H1 (cell line): ENCODE data around the gene CPD. TPM values are rescaled to one million over a fixed set of nuclear protein-coding genes. Genes with fewer than 3 reads are reported as not detected.

ENCODE experiments used
- CTCF ChIA-PET: fragments of 300-600 bp; sonication (Branson Sonifier 250); formaldehyde crosslinking; loops from one replicate; lab custom pipeline; 2021; ENCODE audit not compliant: partially characterized antibody; lab: Charles Lee
- POLR2A ChIA-PET: fragments of 300-600 bp; sonication (Branson Sonifier 250); formaldehyde crosslinking; loops from one replicate; lab custom pipeline; 2021; ENCODE audit warnings: inconsistent platforms; ENCODE audit not compliant: partially characterized antibody; lab: Charles Lee
- DNase-seq, 2 experiments: peaks; one replicate each; pipeline versions ENCODE4 v3.0.0 to v3.0.0-alpha.2; 2010 to 2022; ENCODE audit warnings: low spot score in 2 of 2, low read depth in 1 of 2, mixed read lengths in 1 of 2
- FAIRE-seq: peaks from 2 replicates; lab custom pipeline; 2011; peaks lifted over from hg19 to GRCh38; lab: Jason Lieb, UNC
- H2AFZ ChIP-seq: 2 replicates; pipeline ENCODE4 v1.8.1; 2012; ENCODE audit warnings: low read length, inconsistent platforms
- H2AK5ac ChIP-seq: 2 replicates; pipeline ENCODE4 v1.6.1; 2013; ENCODE audit warnings: low read depth, low read length
- H2BK120ac ChIP-seq: replicated peaks from 2 replicates; pipeline ENCODE3; 2013; ENCODE audit warnings: low read depth, low read length, inconsistent platforms
- H2BK12ac ChIP-seq: 2 replicates; pipeline ENCODE4 v1.6.1; 2013; ENCODE audit warnings: low read depth, low read length
- H2BK15ac ChIP-seq: 2 replicates; pipeline ENCODE4 v1.6.1; 2013; ENCODE audit warnings: low read length
- H2BK20ac ChIP-seq: 2 replicates; pipeline ENCODE4 v1.6.1; 2013; ENCODE audit warnings: low read length
- H2BK5ac ChIP-seq: 2 replicates; pipeline ENCODE4 v1.6.1; 2013; ENCODE audit warnings: low read depth, low read length
- H3K14ac ChIP-seq: 2 replicates; pipeline ENCODE4 v1.6.1; 2013; ENCODE audit warnings: inconsistent platforms; ENCODE audit not compliant: insufficient read length
- H3K18ac ChIP-seq: 2 replicates; pipeline ENCODE4 v1.6.1; 2013; ENCODE audit warnings: low read length; ENCODE audit errors: extremely low read depth
- H3K23ac ChIP-seq: 2 replicates; pipeline ENCODE4 v1.6.1; 2013; ENCODE audit warnings: inconsistent platforms; ENCODE audit not compliant: insufficient read length
- H3K23me2 ChIP-seq: 2 replicates; pipeline ENCODE4 v1.6.1; 2013; ENCODE audit warnings: low read depth, low read length
- H3K27ac ChIP-seq: 2 replicates; pipeline ENCODE4 v1.6.1; 2011; ENCODE audit warnings: low read depth, low read length, inconsistent platforms
- H3K27me3 ChIP-seq, 4 experiments: replicated peaks in 1 of 4; 1 replicate in 1 of 4; 2 replicates in 3 of 4; pipeline versions ENCODE4 v1.6.1 to v1.8.1; 2011 to 2013; ENCODE audit warnings: low read length in 3 of 4, mild to moderate bottlenecking in 3 of 4, inconsistent platforms in 2 of 4, mixed read lengths in 2 of 4, moderate library complexity in 1 of 4; ENCODE audit not compliant: control insufficient read depth in 3 of 4, insufficient read depth in 3 of 4; ENCODE audit errors: extremely low read depth in 1 of 4
- H3K36me3 ChIP-seq, 4 experiments: 2 replicates each; pipeline versions ENCODE4 v1.6.1 to v1.8.1; 2011 to 2013; ENCODE audit warnings: mild to moderate bottlenecking in 4 of 4, low read length in 3 of 4, moderate library complexity in 2 of 4, control low read depth in 1 of 4, inconsistent platforms in 1 of 4; ENCODE audit not compliant: insufficient read depth in 4 of 4, control insufficient read depth in 2 of 4
- H3K4ac ChIP-seq: replicated peaks from 2 replicates; pipeline ENCODE3; 2013; ENCODE audit warnings: low read length, low read depth, mixed read lengths, inconsistent platforms; ENCODE audit not compliant: insufficient read length
- H3K4me1 ChIP-seq, 4 experiments: replicated peaks in 1 of 4; 1 replicate in 1 of 4; 2 replicates in 3 of 4; pipeline versions ENCODE4 v1.6.1 to v1.8.1; 2011 to 2013; ENCODE audit warnings: low read length in 3 of 4, inconsistent platforms in 2 of 4, mixed read lengths in 1 of 4; ENCODE audit not compliant: insufficient read depth in 4 of 4, control insufficient read depth in 3 of 4
- H3K4me2 ChIP-seq, 2 experiments: 2 replicates each; pipeline versions ENCODE4 v1.6.1 to v1.8.1; 2011 to 2013; ENCODE audit warnings: low read depth in 2 of 2, low read length in 2 of 2, control low read depth in 1 of 2, inconsistent platforms in 1 of 2, mild to moderate bottlenecking in 1 of 2; ENCODE audit not compliant: insufficient read depth in 1 of 2
- H3K4me3 ChIP-seq, 4 experiments: fragments of 200-600, 300-600 bp in 1 of 4; sonication (generic), shearing (Covaris generic), sonication (Bioruptor Twin) in 1 of 4; 2 replicates each; pipeline versions ENCODE4 v1.5.1 to v1.8.1; 2011 to 2016; ENCODE audit warnings: low read length in 4 of 4, low read depth in 3 of 4, control low read depth in 2 of 4, inconsistent platforms in 2 of 4, mild to moderate bottlenecking in 2 of 4, mixed read lengths in 1 of 4, moderate library complexity in 1 of 4; ENCODE audit not compliant: insufficient read depth in 2 of 4; ENCODE audit errors: extremely low read depth in 1 of 4
- H3K56ac ChIP-seq: replicated peaks from 2 replicates; pipeline ENCODE3; 2013; ENCODE audit warnings: low read depth, mild to moderate bottlenecking, mixed read lengths, low read length, inconsistent platforms; ENCODE audit not compliant: insufficient read length
- H3K79me1 ChIP-seq: 2 replicates; pipeline ENCODE4 v1.6.1; 2013; ENCODE audit warnings: low read depth, low read length, control low read depth
- H3K79me2 ChIP-seq, 2 experiments: 2 replicates each; pipeline versions ENCODE4 v1.6.1 to v1.8.1; 2012 to 2013; ENCODE audit warnings: low read length in 2 of 2, mild to moderate bottlenecking in 2 of 2, inconsistent platforms in 1 of 2; ENCODE audit not compliant: insufficient read depth in 2 of 2, control insufficient read depth in 1 of 2
- H3K9ac ChIP-seq, 4 experiments: replicated peaks in 1 of 4; 1 replicate in 1 of 4; 2 replicates in 3 of 4; pipeline versions ENCODE4 v1.6.1 to v1.8.1; 2011 to 2013; ENCODE audit warnings: low read depth in 3 of 4, low read length in 3 of 4, control low read depth in 2 of 4, mild to moderate bottlenecking in 2 of 4, moderate library complexity in 2 of 4, inconsistent platforms in 1 of 4; ENCODE audit errors: extremely low read depth in 1 of 4
- H3K9me3 ChIP-seq, 2 experiments: 2 replicates each; pipeline versions ENCODE4 v1.6.1 to v1.8.1; 2012 to 2013; ENCODE audit warnings: mild to moderate bottlenecking in 2 of 2, moderate library complexity in 2 of 2, control low read depth in 1 of 2, inconsistent platforms in 1 of 2, low read depth in 1 of 2, low read length in 1 of 2, mixed read lengths in 1 of 2; ENCODE audit not compliant: insufficient read depth in 2 of 2
- H4K20me1 ChIP-seq, 2 experiments: replicated peaks in 1 of 2; 2 replicates each; pipeline versions ENCODE3 to v1.8.1; 2011 to 2013; ENCODE audit warnings: inconsistent platforms in 2 of 2, low read length in 2 of 2, mild to moderate bottlenecking in 1 of 2; ENCODE audit not compliant: insufficient read depth in 2 of 2, control insufficient read depth in 1 of 2
- H4K5ac ChIP-seq: 2 replicates; pipeline ENCODE4 v1.6.1; 2013; ENCODE audit warnings: low read length, low read depth, mixed read lengths, inconsistent platforms; ENCODE audit not compliant: insufficient read length
- H4K8ac ChIP-seq: 2 replicates; pipeline ENCODE4 v1.8.0; 2013; ENCODE audit warnings: mild to moderate bottlenecking, moderate library complexity, low read length, inconsistent platforms; ENCODE audit not compliant: insufficient read depth; ENCODE audit errors: extremely low read depth
- H4K91ac ChIP-seq: replicated peaks from 2 replicates; pipeline ENCODE3; 2013; ENCODE audit warnings: low read length, mixed read lengths, inconsistent platforms; ENCODE audit not compliant: insufficient read length
- ATF2 ChIP-seq: IDR thresholded peaks from 2 replicates; pipeline ENCODE4 v1.6.1; 2012; ENCODE audit warnings: low read length, inconsistent platforms
- BRCA1 ChIP-seq: IDR thresholded peaks from 2 replicates; pipeline ENCODE4 v1.6.1; 2012; ENCODE audit warnings: low read depth, low read length, improper control_type of control experiment
- GABPA ChIP-seq: IDR thresholded peaks from 2 replicates; pipeline ENCODE4 v1.6.1; 2011; ENCODE audit warnings: mild to moderate bottlenecking, low read length, moderate library complexity, borderline replicate concordance; ENCODE audit not compliant: insufficient read depth
- KDM5A ChIP-seq: fragments of 200-600 bp; IDR thresholded peaks from 2 replicates; pipeline ENCODE4 v1.7.1; 2012; ENCODE audit warnings: mild to moderate bottlenecking, low read length, inconsistent platforms, mixed read lengths
- SAP30 ChIP-seq: fragments of 300-600 bp; sonication (generic); IDR thresholded peaks from 2 replicates; pipeline ENCODE4 v1.7.1; 2012; ENCODE audit warnings: low read length, moderate library complexity, mild to moderate bottlenecking, inconsistent platforms; ENCODE audit not compliant: insufficient read depth, insufficient replicate concordance
- SIN3A ChIP-seq, 2 experiments: IDR thresholded peaks in 1 of 2; conservative IDR thresholded peaks in 1 of 2; 2 replicates each; pipeline ENCODE4 v1.6.1; 2011 to 2012; ENCODE audit warnings: low read length in 2 of 2, improper control_type of control experiment in 1 of 2, low read depth in 1 of 2, mild to moderate bottlenecking in 1 of 2
- TEAD4 ChIP-seq: IDR thresholded peaks from 2 replicates; pipeline ENCODE4 v1.6.1; 2012; ENCODE audit warnings: low read depth, low read length, inconsistent platforms, mixed read lengths
- YY1 ChIP-seq: IDR thresholded peaks from 2 replicates; pipeline ENCODE4 v1.6.1; 2011; ENCODE audit warnings: low read depth, mild to moderate bottlenecking, low read length
- WGBS, 2 experiments: shearing (Covaris generic) in 1 of 2; methylation state at CpG; one replicate each; pipeline versions ENCODE4 v1.1.6 to v1.1.7; 2013 to 2015; ENCODE audit warnings: low lambda C conversion rate in 2 of 2, mixed read lengths in 2 of 2, inconsistent platforms in 1 of 2, low coverage in 1 of 2, missing lambda C conversion rate in 1 of 2; ENCODE audit not compliant: insufficient replicate concordance in 2 of 2, insufficient coverage in 1 of 2, insufficient read length in 1 of 2; ENCODE audit errors: extremely low coverage in 1 of 2, missing lambda C conversion rate in 1 of 2; 5-methylcytosine and 5-hydroxymethylcytosine counted together
- polyA plus RNA-seq, 7 experiments: library from polyadenylated mRNA; depleted of rRNA in 3 of 7; stranded (reverse) in 5 of 7; unstranded in 2 of 7; fragments of >200 nt in 5 of 7; fragments of 200-250 nt in 2 of 7; gene quantifications; 1 replicate in 5 of 7; 2 replicates in 1 of 7; 4 replicates in 1 of 7; pipeline versions ENCODE4 v1.2.1 to v1.2.3, GENCODE V29; 2011 to 2013; ENCODE audit warnings: missing spikeins in 2 of 7, mixed read lengths in 2 of 7
- total RNA-seq: library from RNA; stranded (reverse); fragmentation: NEBNext Ultra II Directional; extraction: Animal tissue kit (Norgen Biotek cat#: 25700); gene quantifications from 2 replicates; pipeline ENCODE4 v1.2.1, GENCODE V29; 2021

Gene CPD
- total and polyA plus RNA-seq, 2 of the 8 experiments (the other 6 are each of a cell fraction or from before 2014, with no cell fraction given): 8.6 to 46.2 TPM

DNA sequence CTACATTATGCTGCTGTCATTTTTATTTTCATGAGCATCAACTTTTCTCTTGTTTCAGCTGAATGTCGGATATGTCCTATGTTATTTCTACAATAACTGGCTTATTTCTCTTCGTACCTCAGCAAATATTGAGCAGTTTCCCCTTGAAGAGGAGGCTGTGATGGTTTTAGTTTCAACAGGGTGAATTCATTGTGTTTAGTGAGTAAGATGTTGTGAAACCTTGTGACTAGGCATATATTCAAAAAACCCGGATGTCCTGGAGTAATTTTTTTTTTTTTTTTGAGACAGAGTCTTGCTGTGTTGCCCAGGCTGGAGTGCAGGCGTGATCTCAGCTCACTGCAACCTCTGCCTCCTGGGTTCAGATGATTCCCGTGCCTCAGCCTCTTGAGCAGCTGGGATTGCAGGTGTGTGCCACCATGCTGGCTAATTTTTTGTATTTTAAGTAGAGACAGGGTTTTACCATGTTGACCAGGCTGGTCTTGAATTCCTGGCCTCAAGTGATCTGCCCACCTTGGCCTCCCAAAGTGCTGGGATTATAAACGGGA, 11.1 kb downstream of the CPD start:
- no peak overlapping the region for H3K18ac ChIP-seq
- no peak overlapping the region for H2AFZ ChIP-seq
- H2BK20ac ChIP-seq: no peak overlapping the region
- H2BK12ac ChIP-seq: no peak overlapping the region
- no peak overlapping the region for H3K4me2 ChIP-seq
- no peak overlapping the region for H3K14ac ChIP-seq
- H3K36me3 ChIP-seq: peaks cover 0 to 16% (median 2%) of the 10 kb centered on the region in 4 experiments; a peak in 3 of 8 replicates
- no peak overlapping the region for H2BK5ac ChIP-seq
- no peak overlapping the region for H4K8ac ChIP-seq
- no peaks in the 10 kb centered on the region for H3K9me3 ChIP-seq
- no peak overlapping the region for H4K91ac ChIP-seq
- no peaks in the 10 kb centered on the region for H3K27me3 ChIP-seq
- H3K4me1 ChIP-seq: peaks cover 0 to 10% (median 8%) of the 10 kb centered on the region in 4 experiments; a peak in 5 of 7 replicates
- H4K20me1 ChIP-seq: peaks cover 0 to 2% of the 10 kb centered on the region in 2 experiments
- H3K56ac ChIP-seq: no peak overlapping the region
- H3K4ac ChIP-seq: no peak overlapping the region
- no peak overlapping the region for H4K5ac ChIP-seq
- H3K79me1 ChIP-seq: no peaks in the 10 kb centered on the region
- no peak overlapping the region for H2BK15ac ChIP-seq
- no peak overlapping the region for H2AK5ac ChIP-seq
- H3K23me2 ChIP-seq: no peaks in the 10 kb centered on the region; the same call in 1 of the 2 replicates
- no peak overlapping the region for H3K27ac ChIP-seq
- WGBS, 2 experiments: 89% methylated on average over 6 of the region's 6 CpGs; no CpG with 5 or more reads in 1 of the 2 experiments
- DNase-seq (no peak), FAIRE-seq (no peak)
- no peak overlapping the region for H3K4me3 ChIP-seq
- no peak overlapping the region for H3K9ac ChIP-seq
- H2BK120ac ChIP-seq: no peak overlapping the region
- ChIA-PET CTCF (interaction anchor here (0.7 to 1.5 kb wide), 2 partner anchors 87 to 223 kb away, joined by 3 to 5 read pairs; partner anchors contain the start of gene GOSR1), POLR2A (interaction anchor here (1.2 to 2.5 kb wide), 2 partner anchors 11 to 15 kb away, joined by 5 to 7 read pairs; partner anchors contain the start of gene CPD)
- H3K23ac ChIP-seq: no peak overlapping the region
- peaks cover 0 to under 1% of the 10 kb centered on the region in 2 experiments; a peak in 1 of 4 replicates for H3K79me2 ChIP-seq
- TF ChIP-seq SAP30 (no peak), ATF2 (no peak), KDM5A (no peak), YY1 (no peak), TEAD4 (no peak), BRCA1 (no peak), SIN3A (conservative IDR thresholded peaks at IDR 0.05 in 1 of 2, IDR thresholded peaks at IDR 0.05 in 1 of 2; ENCODE audit: low read depth in 1 of 2, low read length in 2 of 2) (no peak), GABPA (no peak)
